Muscle of leg (tissue), 11 donors: Measurements from ENCODE around the gene TOP2A. TPM values are rescaled to one million over a fixed set of nuclear protein-coding genes. Genes with fewer than 3 reads are reported as not detected.
"Not testable (repeated sequence)": the region's sequence is repeated elsewhere in the genome, so short reads cannot be mapped to it uniquely, and the experiment has no call there.

Experiments
- DNase-seq: peaks from one replicate; pipeline ENCODE4 v3.0.0; 2013
- H3K27ac ChIP-seq: one replicate; pipeline ENCODE4 v1.5.1; 2013; ENCODE audit warnings: mild to moderate bottlenecking, low read length, control low read depth
- H3K27me3 ChIP-seq: one replicate; pipeline ENCODE4 v1.6.1; 2013; ENCODE audit warnings: low read length; ENCODE audit not compliant: control insufficient read depth, insufficient read depth
- H3K36me3 ChIP-seq: one replicate; pipeline ENCODE4 v1.6.1; 2013; ENCODE audit warnings: low read length; ENCODE audit not compliant: control insufficient read depth, insufficient read depth
- H3K4me1 ChIP-seq: one replicate; pipeline ENCODE4 v1.6.1; 2013; ENCODE audit warnings: low read length; ENCODE audit not compliant: control insufficient read depth, insufficient read depth
- H3K4me3 ChIP-seq: one replicate; pipeline ENCODE4 v1.5.1; 2013; ENCODE audit warnings: low read length, control low read depth
- H3K9me3 ChIP-seq: replicated peaks from 2 replicates; pipeline ENCODE4 v1.6.1; 2013; ENCODE audit warnings: low read depth, low read length; ENCODE audit not compliant: control insufficient read depth
- WGBS: methylation state at CpG from one replicate; pipeline ENCODE4 v1.1.5; 2013; ENCODE audit warnings: missing lambda C conversion rate; ENCODE audit not compliant: insufficient coverage; 5-methylcytosine and 5-hydroxymethylcytosine counted together
- polyA plus RNA-seq, 8 donors: library from polyadenylated mRNA; unstranded; fragments of 120-200 nt; gene quantifications; one replicate each; pipeline versions ENCODE4 v1.2.1 to v1.2.3, GENCODE V29; 2013; ENCODE audit warnings: inconsistent platforms in 1 of 8, low replicate concordance in 1 of 8; ENCODE audit not compliant: insufficient read length in 8 of 8, insufficient read depth in 1 of 8
- total RNA-seq: library from RNA; stranded (reverse); fragments of 120-200 nt; gene quantifications from one replicate; pipeline ENCODE4 v1.2.4, GENCODE V29; 2013

Gene TOP2A
- total and polyA plus RNA-seq, 9 donors: 45.9 to 113 (median 77.9) TPM

DNA sequence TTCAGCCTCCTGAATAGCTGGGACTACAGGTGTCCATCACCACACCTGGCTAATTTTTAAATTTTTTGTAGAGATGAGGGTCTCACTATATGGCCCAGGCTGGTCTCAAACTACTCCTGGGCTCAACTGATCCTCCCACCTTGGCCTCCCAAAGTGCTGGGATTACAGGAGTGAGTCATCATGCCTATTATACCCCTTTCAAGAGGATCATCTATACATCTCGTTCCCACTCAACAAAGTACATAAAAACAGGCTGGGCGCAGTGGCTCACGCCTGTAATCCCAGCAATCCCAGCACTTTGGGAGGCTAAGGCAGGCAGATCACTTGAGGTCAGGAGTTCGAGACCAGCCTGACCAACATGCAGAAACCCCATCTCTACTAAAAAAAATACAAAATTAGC lies 3.4 kb downstream of the TOP2A start:
- H3K9me3 ChIP-seq, H3K4me3 ChIP-seq, H3K27me3 ChIP-seq, H3K36me3 ChIP-seq, H3K27ac ChIP-seq, DNase-seq: not testable (repeated sequence)
- H3K4me1 ChIP-seq: peaks cover 15% of the 10 kb centered on the region
- no CpG with 5 or more reads among the region's 4 CpGs for WGBS

DNA sequence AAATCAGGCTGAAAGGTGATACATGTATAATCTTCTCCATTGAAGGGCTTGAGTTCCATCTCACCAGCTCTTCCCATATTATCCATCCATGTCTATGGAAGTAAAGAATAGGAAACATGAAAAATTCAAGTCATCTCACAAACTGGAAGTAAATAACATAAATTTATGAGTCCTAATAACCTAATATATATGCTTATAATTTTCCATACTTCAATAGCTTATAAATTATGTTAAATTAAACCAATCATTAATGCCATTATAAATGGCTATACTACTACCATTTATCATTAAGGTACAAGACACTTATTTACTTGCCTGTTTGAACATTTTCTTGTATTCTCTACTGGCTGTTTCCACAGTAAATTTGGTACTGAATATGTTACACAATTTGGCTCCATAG lies 4.8 kb downstream of the TOP2A start:
- no peak for DNase-seq
- no peak overlapping the region for H3K4me3 ChIP-seq
- no peaks in the 10 kb centered on the region for H3K9me3 ChIP-seq
- no peak overlapping the region for H3K27ac ChIP-seq
- H3K4me1 ChIP-seq: peaks cover 7% of the 10 kb centered on the region
- H3K36me3 ChIP-seq: peaks cover 8% of the 10 kb centered on the region
- no peaks in the 10 kb centered on the region for H3K27me3 ChIP-seq

- Histone ChIP-seq H3K4me1 (peaks cover under 1% of the 10 kb centered on the region), H3K27ac (no peak overlapping the region), H3K36me3 (peaks cover 8% of the 10 kb centered on the region), H3K9me3 (no peaks in the 10 kb centered on the region), H3K4me3 (no peak overlapping the region), H3K27me3 (no peaks in the 10 kb centered on the region)
- no peak for DNase-seq
- WGBS: 95% methylated on average over 2 of the region's 4 CpGs
These were observed 5.9 kb downstream of the TOP2A start for GRCh38 chr17:40411821-40412220.

- H3K27ac ChIP-seq: no peak overlapping the region
- H3K36me3 ChIP-seq: peaks cover 8% of the 10 kb centered on the region
These were observed 7.6 kb downstream of the TOP2A start for GRCh38 chr17:40410082-40410481.

DNA sequence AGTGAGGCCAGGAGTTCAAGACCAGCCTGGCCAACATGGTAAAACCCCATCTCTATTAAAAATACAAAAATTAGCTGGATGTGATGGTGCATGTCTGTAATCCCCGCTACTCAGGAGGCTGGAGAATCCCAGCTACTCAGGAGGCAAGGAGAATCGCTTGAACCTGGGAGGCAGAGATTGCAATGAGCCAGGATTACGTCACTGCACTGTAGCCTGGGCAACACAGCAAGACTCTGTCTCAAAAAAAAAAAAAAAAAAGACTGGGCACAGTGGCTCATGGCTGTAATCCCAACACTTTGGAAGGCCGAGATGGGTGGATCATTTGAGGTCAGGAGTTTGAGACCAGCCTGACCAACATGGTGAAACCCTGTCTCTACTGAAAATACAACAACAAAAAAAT lies 8.2 kb downstream of the TOP2A start:
- not testable (repeated sequence) for H3K4me3 ChIP-seq, H3K9me3 ChIP-seq, H3K4me1 ChIP-seq, H3K27ac ChIP-seq, DNase-seq, H3K36me3 ChIP-seq, H3K27me3 ChIP-seq
- WGBS: 94% methylated on average over 2 of the region's 4 CpGs

More at GRCh38 chr17:40410082-40410481, 7.6 kb downstream of the TOP2A start:
- DNase-seq: no peak
- no peaks in the 10 kb centered on the region for H3K9me3 ChIP-seq
- no peak overlapping the region for H3K4me3 ChIP-seq
- no peaks in the 10 kb centered on the region for H3K27me3 ChIP-seq
- no peaks in the 10 kb centered on the region for H3K4me1 ChIP-seq
- WGBS: 100% methylated on average over 1 of the region's 1 CpG

GRCh38 chr17:40407460-40407859 lies 10.2 kb downstream of the TOP2A start:
- no peak overlapping the region for H3K27ac ChIP-seq
- H3K4me1 ChIP-seq: no peaks in the 10 kb centered on the region
- H3K36me3 ChIP-seq: peaks cover 12% of the 10 kb centered on the region
- no peak overlapping the region for H3K4me3 ChIP-seq
- no peak for DNase-seq
- no peaks in the 10 kb centered on the region for H3K9me3 ChIP-seq
- WGBS: no CpG with 5 or more reads among the region's 3 CpGs
- no peaks in the 10 kb centered on the region for H3K27me3 ChIP-seq

- DNase-seq: no peak
- Histone ChIP-seq H3K27me3 (no peaks in the 10 kb centered on the region), H3K27ac (no peak overlapping the region), H3K4me3 (no peak overlapping the region), H3K9me3 (no peaks in the 10 kb centered on the region), H3K4me1 (no peaks in the 10 kb centered on the region), H3K36me3 (peaks cover 13% of the 10 kb centered on the region)
- 90% methylated on average over 2 of the region's 3 CpGs for WGBS
These were observed 13.7 kb downstream of the TOP2A start for GRCh38 chr17:40404003-40404402.

DNA sequence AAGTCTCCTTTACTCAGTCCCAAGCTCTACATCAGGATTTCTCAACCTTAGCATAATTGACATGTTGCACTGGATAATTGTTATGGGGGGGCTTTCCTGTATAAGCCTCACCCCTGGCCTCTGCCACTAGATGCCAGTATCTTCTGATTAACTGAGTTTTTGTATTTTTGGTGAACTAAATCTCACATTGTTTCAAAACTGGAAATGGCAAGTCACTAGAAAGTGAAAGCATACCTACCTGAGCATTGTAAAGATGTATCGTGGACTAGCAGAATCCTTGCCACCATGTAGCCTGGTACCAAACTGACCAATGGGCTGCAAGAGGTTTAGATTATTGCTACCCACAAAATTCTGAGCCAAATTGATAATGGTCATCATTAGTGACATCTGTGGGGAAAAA lies 15.0 kb downstream of the TOP2A start:
- Histone ChIP-seq H3K36me3 (peaks cover 13% of the 10 kb centered on the region), H3K9me3 (no peaks in the 10 kb centered on the region), H3K4me3 (no peak overlapping the region), H3K4me1 (no peaks in the 10 kb centered on the region), H3K27ac (no peak overlapping the region), H3K27me3 (no peaks in the 10 kb centered on the region)
- no peak for DNase-seq
- whole genome bisulfite sequencing: no CpG with 5 or more reads among the region's 1 CpG

DNA sequence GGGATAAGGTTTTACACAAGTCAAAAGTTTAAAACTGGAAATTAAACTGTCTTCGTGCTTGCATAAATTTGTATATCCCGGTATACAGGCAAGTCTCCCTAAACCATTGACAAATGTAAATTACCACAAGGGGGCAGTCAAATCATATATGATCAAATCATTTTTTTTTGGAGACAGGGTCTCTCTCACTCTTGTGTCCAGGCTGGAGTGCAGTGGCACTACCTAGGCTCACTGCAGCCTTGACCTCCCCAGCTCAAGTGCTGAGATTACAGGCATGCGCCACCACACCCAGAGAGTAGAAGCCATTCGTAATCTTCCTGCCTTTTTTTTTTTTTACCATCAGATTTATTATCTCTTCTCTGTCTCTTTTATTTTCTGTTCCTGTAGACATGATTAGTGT lies 18.5 kb downstream of the TOP2A start:
- Histone ChIP-seq H3K9me3 (no peaks in the 10 kb centered on the region), H3K36me3 (peaks cover 18% of the 10 kb centered on the region), H3K4me1 (no peaks in the 10 kb centered on the region), H3K4me3 (no peak overlapping the region), H3K27me3 (no peaks in the 10 kb centered on the region), H3K27ac (no peak overlapping the region)
- no CpG with 5 or more reads among the region's 4 CpGs for WGBS
- DNase-seq: peak; percentile 80

- WGBS: no CpG with 5 or more reads among the region's 3 CpGs
- H3K36me3 ChIP-seq, H3K27ac ChIP-seq, H3K9me3 ChIP-seq, DNase-seq, H3K4me1 ChIP-seq, H3K4me3 ChIP-seq, H3K27me3 ChIP-seq: not testable (repeated sequence)
These were observed 31.1 kb downstream of the TOP2A start for GRCh38 chr17:40386555-40386954.

- no peak overlapping the region for H3K4me3 ChIP-seq
- H3K36me3 ChIP-seq: no peaks in the 10 kb centered on the region
- no peak for DNase-seq
- no peaks in the 10 kb centered on the region for H3K9me3 ChIP-seq
- H3K27me3 ChIP-seq: no peaks in the 10 kb centered on the region
- no peak overlapping the region for H3K27ac ChIP-seq
- H3K4me1 ChIP-seq: no peaks in the 10 kb centered on the region
- WGBS: 100% methylated on average over 2 of the region's 4 CpGs
These were observed 35.4 kb downstream of the TOP2A start for GRCh38 chr17:40382251-40382650.
